Embryonic facial prominence (tissue), 1 donor: ENCODE data around the gene CA5A.
"Not testable (repeated sequence)": the region's sequence is repeated elsewhere in the genome, so short reads cannot be mapped to it uniquely, and the experiment has no call there.

Source experiments
- DNase-seq: peaks from one replicate; pipeline ENCODE4 v3.0.0-alpha.2; 2016; ENCODE audit errors: extremely low spot score

Gene CA5A

GRCh38 chr16:87948119-87948545 is 11.8 kb upstream of the CA5A start:
- peak; percentile 4 for DNase-seq

- no peak for DNase-seq
These were observed 11.2 kb upstream of the CA5A start for GRCh38 chr16:87947356-87948118.

- no peak for DNase-seq
These were observed 10.4 kb upstream of the CA5A start for GRCh38 chr16:87946596-87947347.

- DNase-seq, result peak; percentile 13
These were observed 9.2 kb upstream of the CA5A start for GRCh38 chr16:87945351-87946042.

- DNase-seq, result no peak
These were observed 6.4 kb upstream of the CA5A start for GRCh38 chr16:87942680-87943079.

GRCh38 chr16:87939562-87940423 is 3.5 kb upstream of the CA5A start:
- no peak for DNase-seq

GRCh38 chr16:87938412-87938949 is 2.2 kb upstream of the CA5A start:
- no peak for DNase-seq

GRCh38 chr16:87937231-87937542 is 858 bp upstream of the CA5A start:
- not testable (repeated sequence) for DNase-seq

- DNase-seq, result not testable (repeated sequence)
These were observed 334 bp downstream of the CA5A start for GRCh38 chr16:87936016-87936374.

GRCh38 chr16:87934752-87935425 is 1.4 kb downstream of the CA5A start:
- not testable (repeated sequence) for DNase-seq

GRCh38 chr16:87933140-87933495 is 3.2 kb downstream of the CA5A start:
- DNase-seq, result no peak

- DNase-seq, result peak; percentile 2
These were observed 3.7 kb downstream of the CA5A start for GRCh38 chr16:87932475-87933139.

- peak; percentile 3 for DNase-seq
These were observed 4.8 kb downstream of the CA5A start for GRCh38 chr16:87931504-87931903.

GRCh38 chr16:87930456-87930855 is 5.9 kb downstream of the CA5A start:
- DNase-seq, result peak; percentile 2

GRCh38 chr16:87929986-87930385 is 6.3 kb downstream of the CA5A start:
- peak; percentile 1 for DNase-seq

GRCh38 chr16:87927195-87927562 is 9.2 kb downstream of the CA5A start:
- no peak for DNase-seq

- no peak for DNase-seq
These were observed 9.8 kb downstream of the CA5A start for GRCh38 chr16:87926246-87927194.

- DNase-seq, result no peak
These were observed 11.3 kb downstream of the CA5A start for GRCh38 chr16:87924811-87925670.
